ENCODE measurements around the gene ANXA6. TPM values are rescaled to one million over a fixed set of nuclear protein-coding genes. Genes with fewer than 3 reads are reported as not detected.
A peak's percentile ranks its signal among the peaks of the same experiment; 100 is the strongest.

The ANXA6 gene
- total and polyA plus RNA-seq, 10 of the 15 experiments (the other 5 are each of a cell fraction or from before 2014, with no cell fraction given), result 44.0 to 571 (median 465) TPM

- in situ Hi-C loops (cut with MboI), result no loop called here
- POLR2A ChIA-PET, result interaction anchor here (0.7 to 3.4 kb wide), 16 partner anchors 10 to 75 kb away, joined by 3 to 23 read pairs (median 4); partner anchors contain the start of gene TNIP1
- H2AFZ ChIP-seq (ENCODE audit: control insufficient read depth, low read depth, low read length), result no peak overlapping the region
- TF ChIP-seq, protein P1, sequence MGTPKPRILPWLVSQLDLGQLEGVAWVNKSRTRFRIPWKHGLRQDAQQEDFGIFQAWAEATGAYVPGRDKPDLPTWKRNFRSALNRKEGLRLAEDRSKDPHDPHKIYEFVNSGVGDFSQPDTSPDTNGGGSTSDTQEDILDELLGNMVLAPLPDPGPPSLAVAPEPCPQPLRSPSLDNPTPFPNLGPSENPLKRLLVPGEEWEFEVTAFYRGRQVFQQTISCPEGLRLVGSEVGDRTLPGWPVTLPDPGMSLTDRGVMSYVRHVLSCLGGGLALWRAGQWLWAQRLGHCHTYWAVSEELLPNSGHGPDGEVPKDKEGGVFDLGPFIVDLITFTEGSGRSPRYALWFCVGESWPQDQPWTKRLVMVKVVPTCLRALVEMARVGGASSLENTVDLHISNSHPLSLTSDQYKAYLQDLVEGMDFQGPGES (IDR thresholded peaks at IDR 0.05), result no peak
- no peak for TF ChIP-seq ESRRA (IDR thresholded peaks at IDR 0.05; ENCODE audit: low read length)
- TF ChIP-seq, protein P2, sequence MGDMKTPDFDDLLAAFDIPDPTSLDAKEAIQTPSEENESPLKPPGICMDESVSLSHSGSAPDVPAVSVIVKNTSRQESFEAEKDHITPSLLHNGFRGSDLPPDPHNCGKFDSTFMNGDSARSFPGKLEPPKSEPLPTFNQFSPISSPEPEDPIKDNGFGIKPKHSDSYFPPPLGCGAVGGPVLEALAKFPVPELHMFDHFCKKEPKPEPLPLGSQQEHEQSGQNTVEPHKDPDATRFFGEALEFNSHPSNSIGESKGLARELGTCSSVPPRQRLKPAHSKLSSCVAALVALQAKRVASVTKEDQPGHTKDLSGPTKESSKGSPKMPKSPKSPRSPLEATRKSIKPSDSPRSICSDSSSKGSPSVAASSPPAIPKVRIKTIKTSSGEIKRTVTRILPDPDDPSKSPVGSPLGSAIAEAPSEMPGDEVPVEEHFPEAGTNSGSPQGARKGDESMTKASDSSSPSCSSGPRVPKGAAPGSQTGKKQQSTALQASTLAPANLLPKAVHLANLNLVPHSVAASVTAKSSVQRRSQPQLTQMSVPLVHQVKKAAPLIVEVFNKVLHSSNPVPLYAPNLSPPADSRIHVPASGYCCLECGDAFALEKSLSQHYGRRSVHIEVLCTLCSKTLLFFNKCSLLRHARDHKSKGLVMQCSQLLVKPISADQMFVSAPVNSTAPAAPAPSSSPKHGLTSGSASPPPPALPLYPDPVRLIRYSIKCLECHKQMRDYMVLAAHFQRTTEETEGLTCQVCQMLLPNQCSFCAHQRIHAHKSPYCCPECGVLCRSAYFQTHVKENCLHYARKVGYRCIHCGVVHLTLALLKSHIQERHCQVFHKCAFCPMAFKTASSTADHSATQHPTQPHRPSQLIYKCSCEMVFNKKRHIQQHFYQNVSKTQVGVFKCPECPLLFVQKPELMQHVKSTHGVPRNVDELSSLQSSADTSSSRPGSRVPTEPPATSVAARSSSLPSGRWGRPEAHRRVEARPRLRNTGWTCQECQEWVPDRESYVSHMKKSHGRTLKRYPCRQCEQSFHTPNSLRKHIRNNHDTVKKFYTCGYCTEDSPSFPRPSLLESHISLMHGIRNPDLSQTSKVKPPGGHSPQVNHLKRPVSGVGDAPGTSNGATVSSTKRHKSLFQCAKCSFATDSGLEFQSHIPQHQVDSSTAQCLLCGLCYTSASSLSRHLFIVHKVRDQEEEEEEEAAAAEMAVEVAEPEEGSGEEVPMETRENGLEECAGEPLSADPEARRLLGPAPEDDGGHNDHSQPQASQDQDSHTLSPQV (IDR thresholded peaks at IDR 0.05), result no peak
- no peak for TF ChIP-seq SRF (IDR thresholded peaks at IDR 0.05; ENCODE audit: low read depth in 2 of 2, low read length in 2 of 2)
- 0 out of 4 replicates have a peak, but pooled peaks of 1 of the 2 experiments have one; percentile 29 for TF ChIP-seq IKZF2 (IDR thresholded peaks at IDR 0.05)
- TF ChIP-seq GATAD2B (conservative IDR thresholded peaks at IDR 0.05; ENCODE audit: low read depth), result no peak
- TF ChIP-seq, protein P3, sequence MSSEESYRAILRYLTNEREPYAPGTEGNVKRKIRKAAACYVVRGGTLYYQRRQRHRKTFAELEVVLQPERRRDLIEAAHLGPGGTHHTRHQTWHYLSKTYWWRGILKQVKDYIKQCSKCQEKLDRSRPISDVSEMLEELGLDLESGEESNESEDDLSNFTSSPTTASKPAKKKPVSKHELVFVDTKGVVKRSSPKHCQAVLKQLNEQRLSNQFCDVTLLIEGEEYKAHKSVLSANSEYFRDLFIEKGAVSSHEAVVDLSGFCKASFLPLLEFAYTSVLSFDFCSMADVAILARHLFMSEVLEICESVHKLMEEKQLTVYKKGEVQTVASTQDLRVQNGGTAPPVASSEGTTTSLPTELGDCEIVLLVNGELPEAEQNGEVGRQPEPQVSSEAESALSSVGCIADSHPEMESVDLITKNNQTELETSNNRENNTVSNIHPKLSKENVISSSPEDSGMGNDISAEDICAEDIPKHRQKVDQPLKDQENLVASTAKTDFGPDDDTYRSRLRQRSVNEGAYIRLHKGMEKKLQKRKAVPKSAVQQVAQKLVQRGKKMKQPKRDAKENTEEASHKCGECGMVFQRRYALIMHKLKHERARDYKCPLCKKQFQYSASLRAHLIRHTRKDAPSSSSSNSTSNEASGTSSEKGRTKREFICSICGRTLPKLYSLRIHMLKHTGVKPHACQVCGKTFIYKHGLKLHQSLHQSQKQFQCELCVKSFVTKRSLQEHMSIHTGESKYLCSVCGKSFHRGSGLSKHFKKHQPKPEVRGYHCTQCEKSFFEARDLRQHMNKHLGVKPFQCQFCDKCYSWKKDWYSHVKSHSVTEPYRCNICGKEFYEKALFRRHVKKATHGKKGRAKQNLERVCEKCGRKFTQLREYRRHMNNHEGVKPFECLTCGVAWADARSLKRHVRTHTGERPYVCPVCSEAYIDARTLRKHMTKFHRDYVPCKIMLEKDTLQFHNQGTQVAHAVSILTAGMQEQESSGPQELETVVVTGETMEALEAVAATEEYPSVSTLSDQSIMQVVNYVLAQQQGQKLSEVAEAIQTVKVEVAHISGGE (CRISPR knock-in tag; IDR thresholded peaks at IDR 0.05), result no peak
- no peak for TF ChIP-seq NR2F1 (conservative IDR thresholded peaks at IDR 0.05)
- TF ChIP-seq CHD2 (IDR thresholded peaks at IDR 0.05; ENCODE audit: borderline replicate concordance, low read depth, low read length), result 0 out of 2 replicates have a peak, but pooled peaks have one; percentile 12
- TF ChIP-seq FOXK2 (IDR thresholded peaks at IDR 0.05), result no peak
- no peak for TF ChIP-seq NR2C1 (IDR thresholded peaks at IDR 0.05)
- no peak for TF ChIP-seq DPF2 (IDR thresholded peaks at IDR 0.05)
- no peak for TF ChIP-seq JUND (IDR thresholded peaks at IDR 0.05; ENCODE audit: low read depth, low read length)
Observed at GRCh38 chr5:151115272-151115905, 42.2 kb downstream of the ANXA6 start.

More at GRCh38 chr5:151115272-151115905, 42.2 kb downstream of the ANXA6 start:
- WGBS (ENCODE audit: insufficient coverage, insufficient replicate concordance, low lambda C conversion rate, missing lambda C conversion rate), result 5% methylated on average over 7 of the region's 7 CpGs
- no peaks in the 10 kb centered on the region for H4K20me1 ChIP-seq (ENCODE audit: control insufficient read depth, insufficient read depth)
- H3K36me3 ChIP-seq (ENCODE audit: control insufficient read depth in 2 of 2, insufficient read depth in 2 of 2, low read length in 1 of 2), result peaks cover 30 to 34% of the 10 kb centered on the region in 2 experiments
- DNase-seq (ENCODE audit: low read depth, low spot score) (no peak), FAIRE-seq (peak; percentile 78), ATAC-seq (peak; percentile 82)
- H3K79me2 ChIP-seq (ENCODE audit: control insufficient read depth, insufficient read depth, low read length), result peaks cover 7% of the 10 kb centered on the region
- no TSS peak for BruUV-seq (replicated peaks)
- H3K27ac ChIP-seq (ENCODE audit: control insufficient read depth, insufficient read depth), result no peak overlapping the region
- CTCF ChIA-PET, result interaction anchor here (0.7 to 23.4 kb wide), 57 partner anchors 9 to 452 kb away, joined by 3 to 691 read pairs (median 7); partner anchors contain the start of genes ANXA6, RBM22 and TNIP1
- no peaks in the 10 kb centered on the region for H3K9me3 ChIP-seq (replicated peaks; ENCODE audit: control insufficient read depth, insufficient read depth, low read length)
- no peak overlapping the region for H3K4me2 ChIP-seq (ENCODE audit: control insufficient read depth, insufficient read depth)
- SMC1A ChIA-PET (ENCODE audit: uncharacterized antibody, unreplicated experiment), result interaction anchor here (0.6 to 10.5 kb wide), 57 partner anchors 8 to 411 kb away, joined by 3 to 279 read pairs (median 6); partner anchors contain the start of genes ANXA6, CCDC69 and TNIP1
- intact Hi-C loops (cut with micrococcal nuclease; ENCODE audit: unreplicated experiment), result loop anchor here (1.0 to 2.0 kb wide), 2 partner anchors 49 to 64 kb away; no protein-coding TSS in a partner anchor
- H3K9ac ChIP-seq (ENCODE audit: control insufficient read depth, insufficient read depth, low read length), result no peak overlapping the region
- H3K27me3 ChIP-seq (replicated peaks in 1 of 2; ENCODE audit: control insufficient read depth in 2 of 2, insufficient read depth in 2 of 2, low read length in 1 of 2), result no peaks in the 10 kb centered on the region
- RAD21 ChIA-PET (ENCODE audit: unreplicated experiment), result interaction anchor here (0.7 to 8.0 kb wide), 48 partner anchors 8 to 332 kb away, joined by 3 to 178 read pairs (median 5); partner anchors contain the start of genes ANXA6, IRGM, SLC36A1 and TNIP1
- peaks cover 17% of the 10 kb centered on the region for H3K4me1 ChIP-seq (ENCODE audit: control insufficient read depth, insufficient read depth, low read length)
- H3K4me3 ChIP-seq, result no peak overlapping the region
